Activated CD4-positive, alpha-beta memory T cell treated with anti-CD3 and anti-CD28 coated beads for 36 hours (primary cell): Measurements from ENCODE around the gene SFPQ. TPM values are rescaled to one million over a fixed set of nuclear protein-coding genes. Genes with fewer than 3 reads are reported as not detected.
"Not testable (repeated sequence)": the region's sequence is repeated elsewhere in the genome, so short reads cannot be mapped to it uniquely, and the experiment has no call there.

ENCODE experiments used
- CTCF ChIA-PET: fragments of 350-600 bp; sonication (Branson Sonifier 250); formaldehyde crosslinking; loops from one replicate; lab custom pipeline; 2021; ENCODE audit warnings: antibody characterized with exemption, inconsistent platforms; lab: Charles Lee
- POLR2A ChIA-PET: fragments of 350-600 bp; sonication (Branson Sonifier 250); formaldehyde crosslinking; loops from one replicate; lab custom pipeline; 2021; ENCODE audit warnings: antibody characterized with exemption; lab: Charles Lee
- DNase-seq: peaks from one replicate; pipeline ENCODE4 v3.0.0-alpha.2; 2020
- H3K27ac Mint-ChIP-seq: one replicate; pipeline ENCODE4 v1.8.0; 2021; ENCODE audit warnings: mixed read lengths
- H3K27me3 Mint-ChIP-seq: one replicate; pipeline ENCODE4 v1.8.0; 2021; ENCODE audit warnings: mixed read lengths
- H3K36me3 Mint-ChIP-seq: one replicate; pipeline ENCODE4 v1.8.0; 2021; ENCODE audit warnings: mixed read lengths
- H3K4me1 Mint-ChIP-seq: one replicate; pipeline ENCODE4 v1.8.0; 2021; ENCODE audit warnings: low read depth, mixed read lengths
- H3K4me3 Mint-ChIP-seq: one replicate; pipeline ENCODE4 v1.8.0; 2021; ENCODE audit warnings: mild to moderate bottlenecking, mixed read lengths
- H3K9me3 Mint-ChIP-seq: one replicate; pipeline ENCODE4 v1.8.0; 2021; ENCODE audit warnings: mixed read lengths
- intact Hi-C: fragments of 100-400 bp; cut with micrococcal nuclease; formaldehyde crosslinking; loops from one replicate; pipeline ENCODE4 v1.15.1; 2023
- total RNA-seq, 2 experiments: library from RNA; stranded (reverse); gene quantifications; one replicate each; pipeline ENCODE4 v1.2.3, GENCODE V29; 2021

SFPQ gene
- total RNA-seq, 2 experiments from 2014 or later = 259 to 275 TPM

DNA sequence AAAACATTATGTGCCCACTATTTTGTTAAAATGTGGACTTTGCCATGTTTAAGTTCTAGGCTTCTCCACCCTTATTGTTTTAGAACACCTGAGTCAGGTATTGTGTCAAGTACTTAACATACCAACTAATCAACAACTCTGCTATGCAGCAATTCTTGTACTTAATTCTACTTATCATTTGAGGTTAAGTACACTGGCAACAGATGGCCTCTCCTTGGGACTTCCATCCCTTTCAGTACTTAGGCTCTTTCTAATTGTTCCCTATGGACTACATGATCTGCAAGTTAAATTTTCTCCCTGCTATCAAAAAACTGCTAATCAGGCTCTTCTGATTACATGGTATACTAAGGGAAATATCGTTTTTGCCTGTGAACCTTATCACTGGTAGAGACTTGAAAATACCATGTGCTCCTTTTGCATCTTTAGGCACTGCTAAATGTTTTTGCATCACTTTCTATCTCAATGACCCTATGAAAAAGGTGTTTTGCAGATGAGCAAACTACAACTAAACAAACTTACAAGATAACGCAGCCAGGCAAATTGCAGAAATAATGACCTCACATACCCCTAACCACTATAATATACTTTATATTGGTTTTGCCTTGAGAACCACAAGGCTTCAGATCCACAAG is 18.9 kb downstream of the SFPQ start:
- Mint-ChIP-seq H3K27me3 (no peaks in the 10 kb centered on the region), H3K36me3 (peaks cover 38% of the 10 kb centered on the region), H3K9me3 (no peaks in the 10 kb centered on the region), H3K4me1 (peaks cover 7% of the 10 kb centered on the region), H3K27ac (no peak overlapping the region), H3K4me3 (no peak overlapping the region)
- CTCF ChIA-PET = no interaction called here
- POLR2A ChIA-PET = no interaction called here
- DNase-seq = no peak
- intact Hi-C loops = no loop called here

DNA sequence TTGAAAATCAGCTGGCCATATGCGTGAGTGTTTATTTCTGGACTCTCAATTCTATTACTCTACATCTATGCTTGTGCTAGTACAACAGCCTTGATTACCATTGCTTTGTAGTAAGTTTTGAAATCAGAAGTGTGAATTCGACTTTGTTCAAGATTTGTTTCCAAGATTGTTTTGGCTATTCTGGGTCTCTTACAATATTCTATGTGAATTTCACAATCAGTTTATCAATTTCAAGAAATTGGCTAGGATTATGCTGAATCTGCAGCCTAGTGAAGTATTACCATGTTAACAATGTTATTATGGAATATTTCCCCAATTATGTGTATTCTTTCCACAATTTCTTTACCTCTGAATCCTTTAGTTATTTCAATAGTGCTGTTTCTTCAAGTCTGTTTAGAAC is 19.5 kb downstream of the SFPQ start:
- intact Hi-C loops = no loop called here
- no peak for DNase-seq
- Mint-ChIP-seq H3K36me3 (peaks cover 33% of the 10 kb centered on the region), H3K4me1 (peaks cover 4% of the 10 kb centered on the region), H3K27ac (no peak overlapping the region), H3K27me3 (no peaks in the 10 kb centered on the region), H3K9me3 (no peaks in the 10 kb centered on the region), H3K4me3 (no peak overlapping the region)
- CTCF ChIA-PET = no interaction called here
- POLR2A ChIA-PET = interaction anchor here (0.5 kb wide), 1 partner anchor 105 kb away, joined by 3 read pairs; no protein-coding TSS in a partner anchor

DNA sequence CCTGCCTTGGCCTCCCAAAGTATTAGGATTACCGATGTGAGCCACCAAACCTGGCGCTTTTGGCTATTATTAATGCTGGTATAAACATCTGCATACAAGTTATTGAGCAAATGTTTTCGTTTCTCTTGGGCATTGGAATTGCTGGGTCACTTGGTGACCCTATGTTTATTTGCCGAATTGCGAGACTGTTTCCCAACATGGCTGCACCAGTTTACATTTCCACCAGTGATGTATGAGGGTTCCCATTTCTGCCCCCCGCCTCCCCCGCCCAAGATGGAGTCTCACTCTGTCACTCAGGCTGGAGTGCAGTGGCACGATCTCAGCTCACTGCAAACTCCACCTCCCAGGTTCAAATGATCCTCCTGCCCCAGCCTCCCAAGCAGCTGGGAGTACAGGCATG is 20.9 kb downstream of the SFPQ start:
- DNase-seq = no peak
- ChIA-PET CTCF (no interaction called here), POLR2A (interaction anchor here (0.8 kb wide), 1 partner anchor 9 kb away, joined by 4 read pairs; no protein-coding TSS in a partner anchor)
- Mint-ChIP-seq H3K27ac (no peak overlapping the region), H3K9me3 (no peaks in the 10 kb centered on the region), H3K27me3 (no peaks in the 10 kb centered on the region), H3K36me3 (peaks cover 19% of the 10 kb centered on the region), H3K4me3 (no peak overlapping the region), H3K4me1 (no peaks in the 10 kb centered on the region)
- intact Hi-C loops = no loop called here

DNA sequence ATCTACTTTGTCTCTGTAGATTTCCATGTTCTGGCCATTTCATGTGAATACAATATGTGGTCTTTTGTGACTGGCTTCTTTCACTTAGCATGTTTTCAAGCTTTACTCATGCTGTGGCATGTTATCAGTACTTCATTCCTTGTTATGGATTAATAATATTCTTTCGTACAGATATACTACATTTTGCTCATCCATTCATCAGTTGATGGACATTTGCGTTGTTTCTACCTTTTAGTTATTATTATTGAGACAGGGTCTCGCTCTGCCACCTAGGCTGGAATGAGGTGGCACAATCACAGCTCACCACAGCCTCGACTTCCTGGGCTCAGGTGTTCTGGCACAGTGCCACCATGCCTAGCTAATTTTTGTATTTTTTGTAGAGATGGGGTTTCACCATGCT is 21.4 kb downstream of the SFPQ start:
- H3K9me3 Mint-ChIP-seq = no peaks in the 10 kb centered on the region
- H3K4me3 Mint-ChIP-seq = no peak overlapping the region
- no peaks in the 10 kb centered on the region for H3K27me3 Mint-ChIP-seq
- peaks cover 18% of the 10 kb centered on the region for H3K36me3 Mint-ChIP-seq
- intact Hi-C loops = no loop called here
- ChIA-PET CTCF (no interaction called here), POLR2A (no interaction called here)
- no peak for DNase-seq
- no peaks in the 10 kb centered on the region for H3K4me1 Mint-ChIP-seq
- H3K27ac Mint-ChIP-seq = no peak overlapping the region

DNA sequence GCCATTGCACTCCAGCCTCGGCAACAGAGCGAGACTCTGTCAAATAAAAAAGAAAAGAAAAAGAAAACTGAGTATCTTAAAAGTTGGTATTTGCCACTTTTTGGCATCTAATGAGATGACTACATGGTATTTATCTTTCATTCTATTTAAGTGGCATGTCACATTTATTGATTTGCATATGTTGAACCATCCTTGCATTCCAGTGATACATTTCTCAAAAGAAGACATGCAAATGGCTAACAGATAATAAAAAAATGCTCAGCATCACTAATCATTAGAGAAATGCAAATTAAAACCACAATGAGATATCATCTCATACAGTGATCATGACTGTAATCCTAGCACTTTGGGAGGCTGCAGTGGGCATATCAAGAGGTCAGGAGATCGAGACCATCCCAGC is 28.1 kb downstream of the SFPQ start:
- CTCF ChIA-PET = no interaction called here
- POLR2A ChIA-PET = no interaction called here
- no peak for DNase-seq
- no peak overlapping the region for H3K27ac Mint-ChIP-seq
- H3K4me1 Mint-ChIP-seq = no peaks in the 10 kb centered on the region
- intact Hi-C loops = no loop called here
- peaks cover 5% of the 10 kb centered on the region for H3K36me3 Mint-ChIP-seq
- H3K9me3 Mint-ChIP-seq = peaks cover 12% of the 10 kb centered on the region
- no peak overlapping the region for H3K4me3 Mint-ChIP-seq
- H3K27me3 Mint-ChIP-seq = no peaks in the 10 kb centered on the region

DNA sequence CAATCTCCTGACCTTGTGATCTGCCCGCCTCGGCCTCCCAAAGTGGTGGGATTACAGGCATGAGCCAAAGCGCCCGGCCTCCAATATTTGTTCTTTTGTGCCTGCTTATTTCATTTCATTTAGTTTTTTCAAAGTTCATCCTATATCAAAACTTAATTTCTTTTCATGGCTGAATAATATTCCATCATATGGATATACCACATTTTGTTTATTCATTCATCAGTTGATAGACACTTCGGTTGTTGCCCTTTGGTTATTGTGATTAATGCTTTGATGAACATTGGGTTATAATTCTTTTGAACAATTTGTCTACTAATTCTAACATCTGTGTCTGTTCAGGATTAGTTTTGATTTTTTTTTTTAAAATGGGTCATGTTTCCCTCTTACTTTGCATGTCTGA is 41.7 kb downstream of the SFPQ start:
- Mint-ChIP-seq H3K27me3 (no peaks in the 10 kb centered on the region), H3K4me3 (no peak overlapping the region), H3K27ac (no peak overlapping the region), H3K36me3 (no peaks in the 10 kb centered on the region), H3K9me3 (peaks cover 3% of the 10 kb centered on the region), H3K4me1 (peaks cover 6% of the 10 kb centered on the region)
- intact Hi-C loops = no loop called here
- POLR2A ChIA-PET = no interaction called here
- CTCF ChIA-PET = no interaction called here
- DNase-seq = no peak

DNA sequence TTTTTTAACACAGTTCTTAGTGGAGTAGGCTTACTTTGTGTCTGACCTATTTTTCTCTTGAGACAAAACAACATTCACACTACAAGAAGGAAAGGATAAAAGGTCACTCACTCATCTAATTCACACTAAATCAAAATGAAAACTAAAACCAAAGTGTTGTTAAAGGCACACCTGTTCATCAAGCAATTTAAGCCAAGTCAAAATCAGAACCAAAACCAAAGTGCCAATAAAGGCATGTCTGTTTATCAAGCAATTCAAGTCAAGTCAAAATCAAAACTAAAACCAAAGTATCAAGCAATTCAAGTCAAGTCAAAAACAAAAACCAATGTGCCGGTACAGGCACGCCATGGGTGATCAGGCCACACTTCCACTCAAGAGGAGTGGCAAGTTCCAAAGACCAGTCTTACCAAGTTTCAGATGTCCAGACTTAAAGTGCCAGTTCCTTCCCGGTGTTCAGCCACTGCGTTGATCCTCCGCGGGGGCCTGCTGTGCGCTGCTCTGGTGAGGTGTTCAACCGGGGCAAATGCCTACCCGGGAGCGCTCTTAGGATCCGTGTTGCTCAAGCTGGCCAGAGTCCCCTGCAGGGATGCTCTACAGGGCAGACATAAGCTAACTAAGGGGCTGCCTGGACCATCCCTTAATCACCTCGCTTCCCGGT is 46.9 kb downstream of the SFPQ start:
- not testable (repeated sequence) for H3K27me3 Mint-ChIP-seq

DNA sequence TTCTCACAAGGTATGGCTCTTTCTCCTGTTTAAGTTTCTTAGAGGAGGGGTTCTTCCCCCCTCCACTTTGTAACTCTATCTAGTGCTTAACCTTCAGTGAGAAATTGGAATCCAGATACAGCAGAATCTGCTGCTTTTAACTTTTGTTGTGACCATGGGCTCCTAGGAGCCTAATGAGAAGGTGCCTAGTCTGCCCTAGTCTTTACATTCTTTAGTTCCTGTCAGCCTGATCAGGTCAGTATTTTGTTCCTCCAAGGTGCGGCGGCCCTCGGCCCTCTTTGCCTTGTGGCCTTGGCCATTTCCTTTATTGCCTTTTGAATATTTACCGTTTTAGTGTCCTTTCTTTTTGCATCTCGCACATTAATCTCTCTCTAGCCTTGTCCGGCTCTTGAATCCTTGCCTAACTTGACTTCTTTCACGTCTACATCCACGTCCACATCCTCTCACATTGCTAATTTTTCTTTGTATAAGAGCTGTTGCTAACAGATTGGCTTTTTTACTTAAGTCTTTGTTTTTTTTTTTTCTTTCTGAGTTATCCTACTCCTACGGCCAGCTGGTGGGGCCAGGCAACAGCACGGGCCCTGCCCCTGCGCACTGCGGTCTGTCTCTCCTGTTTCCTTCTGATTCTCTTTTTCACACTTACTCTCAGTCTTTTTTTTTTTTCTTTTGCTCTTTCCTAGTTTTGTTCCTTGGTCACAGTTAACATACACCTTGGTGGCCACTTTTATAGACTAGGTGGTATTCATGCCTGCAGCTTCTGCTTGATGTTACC is 49.0 kb downstream of the SFPQ start:
- no peak for DNase-seq
- H3K27me3 Mint-ChIP-seq = no peaks in the 10 kb centered on the region
- intact Hi-C loops = no loop called here
- H3K9me3 Mint-ChIP-seq = no peaks in the 10 kb centered on the region
- peaks cover 14% of the 10 kb centered on the region for H3K4me1 Mint-ChIP-seq
- H3K27ac Mint-ChIP-seq = no peak overlapping the region
- CTCF ChIA-PET = no interaction called here
- POLR2A ChIA-PET = no interaction called here
- no peak overlapping the region for H3K4me3 Mint-ChIP-seq
- H3K36me3 Mint-ChIP-seq = no peaks in the 10 kb centered on the region

More for the DNA sequence above, 46.9 kb downstream of the SFPQ start:
- Mint-ChIP-seq H3K4me1 (peaks cover 14% of the 10 kb centered on the region), H3K4me3 (peak overlapping the region; percentile 1), H3K27ac (peak overlapping the region; percentile 60)
- H3K9me3 Mint-ChIP-seq, H3K36me3 Mint-ChIP-seq, intact Hi-C loops, CTCF ChIA-PET: not testable (repeated sequence)
- POLR2A ChIA-PET = interaction anchor here (1.1 kb wide), 1 partner anchor 36 kb away, joined by 3 read pairs; no protein-coding TSS in a partner anchor
- peak; percentile 31 for DNase-seq

DNA sequence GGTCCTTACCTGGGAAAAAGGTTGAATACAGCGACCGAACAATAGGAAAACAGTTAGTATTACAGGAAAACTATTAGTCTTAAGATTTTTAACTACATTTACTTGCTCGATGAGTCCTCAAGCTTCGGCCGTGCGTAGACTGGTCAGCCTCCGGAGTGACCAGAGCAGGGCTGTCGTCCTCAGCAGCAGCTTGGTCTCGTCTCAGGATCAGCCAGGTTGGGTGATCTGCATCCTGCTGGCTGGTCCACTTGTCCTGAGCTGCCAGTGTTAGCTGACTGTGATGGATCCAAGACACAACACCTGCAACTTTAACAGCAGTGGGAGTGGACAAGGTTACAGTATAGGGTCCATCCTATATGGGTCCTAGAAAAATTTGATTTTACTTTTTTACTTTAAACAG is 50.2 kb downstream of the SFPQ start:
- peaks cover 14% of the 10 kb centered on the region for H3K4me1 Mint-ChIP-seq
- H3K36me3 Mint-ChIP-seq, POLR2A ChIA-PET, H3K27ac Mint-ChIP-seq, H3K4me3 Mint-ChIP-seq, intact Hi-C loops, H3K9me3 Mint-ChIP-seq, DNase-seq, H3K27me3 Mint-ChIP-seq, CTCF ChIA-PET: not testable (repeated sequence)

DNA sequence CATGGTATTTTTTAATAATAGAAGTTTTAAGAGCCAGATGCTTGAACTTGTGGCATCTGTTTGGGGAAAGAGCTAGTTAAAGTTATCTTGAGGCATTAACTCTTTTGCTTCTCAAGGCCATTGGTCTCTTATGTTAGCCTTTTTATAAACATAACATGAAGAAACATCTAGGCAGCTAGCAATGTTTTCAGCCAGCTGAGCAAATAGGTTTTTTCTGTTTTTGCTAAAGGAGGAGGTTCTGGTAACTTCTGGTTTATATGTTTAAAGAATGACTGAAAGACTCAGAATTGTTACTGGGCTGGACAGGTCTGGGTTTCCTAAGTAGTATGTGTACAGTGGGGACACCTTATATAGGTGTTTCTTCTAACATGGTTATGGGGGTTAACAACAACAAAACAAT is 50.7 kb downstream of the SFPQ start:
- CTCF ChIA-PET, POLR2A ChIA-PET, intact Hi-C loops, H3K27ac Mint-ChIP-seq, DNase-seq, H3K36me3 Mint-ChIP-seq, H3K9me3 Mint-ChIP-seq, H3K4me3 Mint-ChIP-seq, H3K27me3 Mint-ChIP-seq: not testable (repeated sequence)
- peaks cover 14% of the 10 kb centered on the region for H3K4me1 Mint-ChIP-seq

DNA sequence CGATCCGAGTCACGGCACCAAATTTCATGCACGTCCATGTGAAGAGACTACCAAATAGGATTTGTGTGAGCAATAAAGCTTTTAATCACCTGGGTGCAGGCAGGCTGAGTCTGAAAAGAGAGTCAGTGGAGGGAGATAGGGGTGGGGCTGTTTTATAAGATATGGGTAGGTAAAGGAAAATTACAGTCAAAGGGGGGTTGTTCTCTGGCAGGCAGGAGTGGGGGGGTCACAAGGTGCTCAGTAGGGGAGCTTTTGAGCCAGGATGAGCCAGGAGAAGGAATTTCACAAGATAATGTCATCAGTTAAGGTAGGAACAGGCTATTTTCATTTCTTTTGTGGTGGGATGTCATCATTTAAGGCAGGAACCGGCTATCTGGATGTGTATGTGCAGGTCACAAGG is 55.4 kb downstream of the SFPQ start:
- POLR2A ChIA-PET, DNase-seq, H3K4me1 Mint-ChIP-seq, CTCF ChIA-PET, H3K27me3 Mint-ChIP-seq, H3K36me3 Mint-ChIP-seq, H3K9me3 Mint-ChIP-seq, intact Hi-C loops, H3K27ac Mint-ChIP-seq, H3K4me3 Mint-ChIP-seq: not testable (repeated sequence)

DNA sequence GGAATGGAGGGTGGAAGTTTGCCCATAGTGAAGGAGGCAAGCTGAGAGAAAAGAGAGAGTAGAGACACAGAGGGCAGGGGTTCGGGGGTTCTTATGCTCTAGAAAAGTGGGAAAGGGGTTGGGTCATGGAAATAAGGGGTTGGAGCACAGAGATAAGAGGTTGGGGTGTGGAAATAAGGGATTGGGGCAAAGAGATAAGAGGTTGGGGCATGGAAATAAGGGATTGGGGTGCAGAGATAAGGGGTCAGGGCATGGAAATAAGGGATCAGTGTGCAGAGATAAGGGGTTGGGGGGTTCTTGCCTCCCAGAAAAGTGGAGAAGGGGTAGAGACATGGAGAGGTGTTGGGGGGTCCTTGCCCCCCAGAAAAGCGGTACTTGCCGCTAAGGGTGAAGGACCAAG is 56.2 kb downstream of the SFPQ start:
- POLR2A ChIA-PET = no interaction called here
- H3K27ac Mint-ChIP-seq = no peak overlapping the region
- intact Hi-C loops = no loop called here
- no peak for DNase-seq
- CTCF ChIA-PET = no interaction called here
- no peaks in the 10 kb centered on the region for H3K36me3 Mint-ChIP-seq
- H3K4me1 Mint-ChIP-seq = no peaks in the 10 kb centered on the region
- no peaks in the 10 kb centered on the region for H3K27me3 Mint-ChIP-seq
- H3K4me3 Mint-ChIP-seq = no peak overlapping the region
- H3K9me3 Mint-ChIP-seq = no peaks in the 10 kb centered on the region
